NCI-H1436 (cell line): ENCODE results near the gene SOX6.
A peak's percentile ranks its signal among the peaks of the same experiment; 100 is the strongest.

Experiments
- DNase-seq: peaks from one replicate; lab custom pipeline; 2025; lab: John Stamatoyannopoulos, UW

SOX6 gene

GRCh38 chr11:15991215-15991614 is 365.1 kb downstream of the SOX6 start:
- DNase-seq = no peak

GRCh38 chr11:15989685-15990084 is 366.7 kb downstream of the SOX6 start:
- no peak for DNase-seq

- DNase-seq = no peak
Measured at GRCh38 chr11:15988693-15989231, 367.6 kb downstream of the SOX6 start.

- no peak for DNase-seq
Measured at GRCh38 chr11:15988016-15988550, 368.3 kb downstream of the SOX6 start.

GRCh38 chr11:15987046-15987445 is 369.3 kb downstream of the SOX6 start:
- no peak for DNase-seq

GRCh38 chr11:15985860-15986139 is 370.5 kb downstream of the SOX6 start:
- DNase-seq = no peak

GRCh38 chr11:15985127-15985859 is 371.1 kb downstream of the SOX6 start:
- DNase-seq = no peak

GRCh38 chr11:15981292-15981691 is 375.1 kb downstream of the SOX6 start:
- DNase-seq = no peak

GRCh38 chr11:15977116-15977515 is 379.2 kb downstream of the SOX6 start:
- DNase-seq = no peak

- no peak for DNase-seq
Measured at GRCh38 chr11:15976433-15977045, 379.8 kb downstream of the SOX6 start.

GRCh38 chr11:15975742-15976141 is 380.6 kb downstream of the SOX6 start:
- no peak for DNase-seq

GRCh38 chr11:15972838-15973237 is 383.5 kb downstream of the SOX6 start:
- DNase-seq = no peak

GRCh38 chr11:15971215-15971546 is 385.2 kb downstream of the SOX6 start:
- no peak for DNase-seq

GRCh38 chr11:15970506-15971214 is 385.7 kb downstream of the SOX6 start:
- DNase-seq = no peak

GRCh38 chr11:15969701-15970329 is 386.5 kb downstream of the SOX6 start:
- no peak for DNase-seq

GRCh38 chr11:15969281-15969680 is 387.1 kb downstream of the SOX6 start:
- DNase-seq = peak; percentile 24

- peak; percentile 39 for DNase-seq
Measured at GRCh38 chr11:15968461-15969130, 387.8 kb downstream of the SOX6 start.

GRCh38 chr11:15967966-15968365 is 388.4 kb downstream of the SOX6 start:
- no peak for DNase-seq

GRCh38 chr11:15967166-15967565 is 389.2 kb downstream of the SOX6 start:
- no peak for DNase-seq

- no peak for DNase-seq
Measured at GRCh38 chr11:15965562-15966250, 390.6 kb downstream of the SOX6 start.

GRCh38 chr11:15963266-15963665 is 393.1 kb downstream of the SOX6 start:
- DNase-seq = no peak
